Esophagus (tissue), 2 donors: ENCODE measurements around the gene PELI2. TPM values are rescaled to one million over a fixed set of nuclear protein-coding genes. Genes with fewer than 3 reads are reported as not detected.
A peak's percentile ranks its signal among the peaks of the same experiment; 100 is the strongest.

Experiments
- H3K27ac ChIP-seq, 2 donors: one replicate each; pipeline ENCODE4 v1.5.1; 2013; ENCODE audit warnings: low read depth in 2 of 2, mild to moderate bottlenecking in 2 of 2, inconsistent platforms in 1 of 2, low read length in 1 of 2, moderate library complexity in 1 of 2
- H3K27me3 ChIP-seq, 2 donors: one replicate each; pipeline ENCODE4 v1.6.1; 2013; ENCODE audit warnings: low read length in 2 of 2, control low read depth in 1 of 2, mild to moderate bottlenecking in 1 of 2; ENCODE audit not compliant: insufficient read depth in 2 of 2, control insufficient read depth in 1 of 2
- H3K36me3 ChIP-seq, 2 donors: one replicate each; pipeline ENCODE4 v1.6.1; 2013; ENCODE audit warnings: low read length in 1 of 2; ENCODE audit not compliant: control insufficient read depth in 2 of 2, insufficient read depth in 2 of 2
- H3K4me1 ChIP-seq, 2 donors: one replicate each; pipeline ENCODE4 v1.6.1; 2013; ENCODE audit warnings: low read length in 1 of 2; ENCODE audit not compliant: control insufficient read depth in 2 of 2, insufficient read depth in 2 of 2
- H3K4me3 ChIP-seq, 2 donors: one replicate each; pipeline ENCODE4 v1.5.1; 2013; ENCODE audit warnings: low read length in 2 of 2, mild to moderate bottlenecking in 2 of 2, low read depth in 1 of 2, moderate library complexity in 1 of 2
- H3K9me3 ChIP-seq, 2 donors: one replicate each; pipeline ENCODE4 v1.6.1; 2013; ENCODE audit warnings: mild to moderate bottlenecking in 2 of 2, low read depth in 1 of 2, low read length in 1 of 2, moderate library complexity in 1 of 2; ENCODE audit not compliant: control insufficient read depth in 2 of 2, insufficient read depth in 1 of 2
- WGBS, 2 donors: extraction: QIAGEN DNeasy Blood & Tissue Kit; methylation state at CpG; one replicate each; pipeline ENCODE4 v1.1.7; 2013; 5-methylcytosine and 5-hydroxymethylcytosine counted together
- polyA plus RNA-seq, 2 donors: library from polyadenylated mRNA; stranded (reverse); fragments of 200-250 nt; gene quantifications; one replicate each; pipeline ENCODE4 v1.2.3, GENCODE V29; 2013
- donor health status: healthy with polysubstance abuse.
- donor health status: Bipolar disorder and iron deficiency.

PELI2 gene
- polyA plus RNA-seq, 2 donors, result 0.86 to 1.4 TPM

DNA sequence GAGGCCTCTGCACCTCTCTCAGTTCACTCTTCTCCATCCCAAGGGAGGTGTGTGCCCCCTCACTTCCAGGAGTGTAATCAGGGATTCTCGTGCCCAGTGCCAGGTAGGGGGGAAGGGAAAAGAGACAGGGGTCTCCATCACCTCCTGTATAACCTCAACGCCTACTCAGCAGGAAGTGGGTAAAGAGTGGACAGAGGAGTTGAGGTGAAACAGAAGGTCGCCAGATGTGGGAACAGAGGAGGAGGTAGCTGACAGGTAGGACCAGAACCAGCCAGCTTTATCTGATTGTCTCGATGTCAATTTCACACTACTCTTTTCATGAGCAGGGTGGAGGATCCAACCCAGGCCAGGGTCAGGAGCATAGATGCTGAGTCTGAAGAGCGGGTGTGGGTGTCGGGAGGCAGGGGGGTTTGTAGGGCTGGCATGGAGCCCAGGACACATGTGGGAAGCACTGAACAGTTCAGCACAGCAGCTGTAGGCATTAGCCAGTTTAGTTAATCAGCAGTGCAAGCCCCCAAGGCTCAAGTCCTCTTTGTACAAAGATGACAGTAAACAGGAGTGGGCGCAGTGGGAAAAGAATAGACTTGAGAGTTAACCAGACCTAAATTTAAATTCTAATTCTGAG, 213.5 kb downstream of the PELI2 start:
- Histone ChIP-seq H3K27ac (no peak overlapping the region), H3K36me3 (no peaks in the 10 kb centered on the region), H3K4me1 (no peaks in the 10 kb centered on the region), H3K9me3 (no peaks in the 10 kb centered on the region), H3K27me3 (no peaks in the 10 kb centered on the region), H3K4me3 (no peak overlapping the region)
- 77 to 85% methylated on average over 7 of the region's 7 CpGs for WGBS, 2 donors

DNA sequence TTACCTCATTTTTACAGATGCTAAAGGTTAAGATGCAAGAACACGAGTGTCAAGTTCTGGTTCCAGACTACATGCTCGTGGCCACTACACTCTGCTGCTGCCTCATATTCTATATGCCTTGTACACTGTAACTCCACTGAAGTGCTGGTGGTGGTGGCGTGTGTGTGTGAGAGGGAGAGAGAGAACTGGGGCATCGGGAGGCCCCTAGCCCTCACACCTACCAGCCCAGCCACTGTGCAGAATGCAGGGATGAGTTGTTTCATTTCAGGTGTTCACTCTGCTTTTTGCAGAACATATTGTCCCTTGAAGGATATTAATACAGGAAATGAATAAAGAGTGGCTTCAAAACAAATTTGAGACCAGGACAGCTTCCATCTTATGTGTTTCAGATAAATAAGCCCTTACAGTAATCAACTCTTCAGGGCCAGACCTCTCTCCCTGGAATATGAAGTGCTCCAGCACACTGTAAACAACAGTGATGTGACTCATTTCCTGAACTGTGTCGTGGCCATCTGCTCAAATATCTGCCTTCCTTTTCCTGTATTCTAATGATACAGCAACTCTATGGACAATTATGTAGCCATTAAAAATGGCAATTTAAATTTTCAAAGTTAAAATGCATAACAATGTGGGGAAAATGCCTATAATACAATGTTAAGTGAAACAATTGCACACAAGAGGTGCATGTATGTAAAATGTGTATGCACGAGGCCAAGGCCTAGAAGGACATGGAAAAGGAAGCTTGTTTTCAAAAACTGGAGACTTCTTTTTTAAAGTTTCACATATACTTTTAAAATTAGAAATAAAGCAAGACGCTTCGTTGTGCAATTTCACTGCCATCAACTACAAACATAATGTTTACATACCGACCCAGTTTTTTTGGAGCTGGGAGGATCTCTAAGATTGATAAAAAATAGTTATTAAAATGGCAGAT, 215.4 kb downstream of the PELI2 start:
- peak overlapping the region in 1 of 2 donors; percentile 68 for H3K27ac ChIP-seq

GRCh38 chr14:56334458-56334857, 216.2 kb downstream of the PELI2 start:
- H3K36me3 ChIP-seq, result no peaks in the 10 kb centered on the region
- no peaks in the 10 kb centered on the region for H3K27me3 ChIP-seq
- WGBS, 2 donors, result 84 to 92% methylated on average over 1 of the region's 1 CpG
- H3K4me1 ChIP-seq, result no peaks in the 10 kb centered on the region
- H3K4me3 ChIP-seq, result no peak overlapping the region
- no peaks in the 10 kb centered on the region for H3K9me3 ChIP-seq
- no peak overlapping the region for H3K27ac ChIP-seq

More for the DNA sequence above, 215.4 kb downstream of the PELI2 start:
- Histone ChIP-seq H3K9me3 (no peaks in the 10 kb centered on the region), H3K27me3 (no peaks in the 10 kb centered on the region), H3K36me3 (no peaks in the 10 kb centered on the region), H3K4me3 (no peak overlapping the region), H3K4me1 (no peaks in the 10 kb centered on the region)
- 72 to 78% methylated on average over 9 of the region's 9 CpGs for WGBS, 2 donors

DNA sequence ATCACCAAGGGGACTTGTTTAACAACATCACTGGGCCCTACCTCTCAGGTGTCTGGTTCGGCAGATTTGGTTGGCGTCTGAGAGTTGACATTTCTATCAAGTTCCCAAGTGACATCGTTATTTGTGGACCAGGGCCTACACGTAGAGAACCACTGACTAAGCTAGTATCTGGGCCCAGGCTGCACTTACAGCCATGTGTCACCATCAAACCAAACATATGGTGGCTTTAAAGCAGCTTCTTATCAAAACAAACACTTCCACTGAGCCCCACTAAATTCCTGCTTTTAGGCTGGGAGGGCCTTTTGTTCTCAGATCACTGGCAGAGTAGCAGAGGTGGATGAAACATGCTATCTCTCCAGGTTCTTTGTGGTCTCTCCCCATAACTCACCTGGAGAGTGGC, 220.5 kb downstream of the PELI2 start:
- WGBS, 2 donors, result 92 to 93% methylated on average over 4 of the region's 4 CpGs
- H3K27me3 ChIP-seq, result no peaks in the 10 kb centered on the region
- no peaks in the 10 kb centered on the region for H3K4me1 ChIP-seq
- no peak overlapping the region for H3K4me3 ChIP-seq
- no peak overlapping the region for H3K27ac ChIP-seq
- H3K36me3 ChIP-seq, result no peaks in the 10 kb centered on the region
- no peaks in the 10 kb centered on the region for H3K9me3 ChIP-seq

DNA sequence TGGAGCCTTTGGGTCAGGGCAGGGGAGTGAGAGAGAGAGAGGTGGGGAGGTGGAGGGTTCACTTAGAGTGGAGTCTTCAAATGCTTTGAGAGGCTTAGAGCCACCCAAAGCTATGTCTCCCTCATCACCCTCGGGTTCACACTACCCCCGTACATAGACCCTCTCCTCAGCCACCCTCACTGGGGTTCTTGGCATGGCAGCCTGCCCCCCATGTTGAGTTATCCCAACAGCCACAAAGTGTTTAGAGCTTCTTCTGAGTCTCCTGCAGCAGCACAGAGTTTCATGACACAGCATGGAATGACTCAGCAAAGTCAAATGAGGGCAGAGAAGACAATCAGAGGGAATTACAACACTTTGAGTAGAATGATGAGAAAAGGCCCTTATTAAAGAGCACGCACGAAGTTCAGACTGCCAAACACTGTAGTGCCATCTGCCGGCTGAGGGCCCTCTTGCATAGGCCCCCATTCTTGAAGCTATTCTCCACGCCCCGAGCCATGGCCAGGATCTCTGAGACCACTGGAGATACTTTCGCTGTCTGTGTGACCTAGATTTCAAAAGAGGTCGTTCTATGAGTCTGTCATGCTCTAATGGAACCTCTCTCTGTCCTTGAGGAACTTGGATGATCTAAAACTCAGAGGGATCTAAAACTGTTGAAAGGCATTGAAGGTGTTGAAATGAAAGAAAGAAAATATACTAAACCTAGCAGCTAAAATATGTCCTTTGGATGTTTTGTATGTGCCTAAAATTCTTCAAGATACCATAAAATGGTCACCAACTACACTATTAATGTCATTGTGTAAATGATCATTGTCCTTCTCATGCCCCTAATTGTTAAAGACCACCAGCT, 221.9 kb downstream of the PELI2 start:
- no peaks in the 10 kb centered on the region for H3K27me3 ChIP-seq
- no peak overlapping the region for H3K4me3 ChIP-seq
- 38 to 46% methylated on average over 9 of the region's 9 CpGs for WGBS, 2 donors
- no peaks in the 10 kb centered on the region for H3K36me3 ChIP-seq
- H3K9me3 ChIP-seq, result no peaks in the 10 kb centered on the region
- no peaks in the 10 kb centered on the region for H3K4me1 ChIP-seq
- H3K27ac ChIP-seq, result no peak overlapping the region

GRCh38 chr14:56340932-56341331, 222.7 kb downstream of the PELI2 start:
- H3K9me3 ChIP-seq, result no peaks in the 10 kb centered on the region
- H3K4me3 ChIP-seq, result no peak overlapping the region
- no peak overlapping the region for H3K27ac ChIP-seq
- H3K36me3 ChIP-seq, result no peaks in the 10 kb centered on the region
- WGBS, 2 donors, result 73 to 81% methylated on average over 1 of the region's 1 CpG
- no peaks in the 10 kb centered on the region for H3K27me3 ChIP-seq
- H3K4me1 ChIP-seq, result no peaks in the 10 kb centered on the region

DNA sequence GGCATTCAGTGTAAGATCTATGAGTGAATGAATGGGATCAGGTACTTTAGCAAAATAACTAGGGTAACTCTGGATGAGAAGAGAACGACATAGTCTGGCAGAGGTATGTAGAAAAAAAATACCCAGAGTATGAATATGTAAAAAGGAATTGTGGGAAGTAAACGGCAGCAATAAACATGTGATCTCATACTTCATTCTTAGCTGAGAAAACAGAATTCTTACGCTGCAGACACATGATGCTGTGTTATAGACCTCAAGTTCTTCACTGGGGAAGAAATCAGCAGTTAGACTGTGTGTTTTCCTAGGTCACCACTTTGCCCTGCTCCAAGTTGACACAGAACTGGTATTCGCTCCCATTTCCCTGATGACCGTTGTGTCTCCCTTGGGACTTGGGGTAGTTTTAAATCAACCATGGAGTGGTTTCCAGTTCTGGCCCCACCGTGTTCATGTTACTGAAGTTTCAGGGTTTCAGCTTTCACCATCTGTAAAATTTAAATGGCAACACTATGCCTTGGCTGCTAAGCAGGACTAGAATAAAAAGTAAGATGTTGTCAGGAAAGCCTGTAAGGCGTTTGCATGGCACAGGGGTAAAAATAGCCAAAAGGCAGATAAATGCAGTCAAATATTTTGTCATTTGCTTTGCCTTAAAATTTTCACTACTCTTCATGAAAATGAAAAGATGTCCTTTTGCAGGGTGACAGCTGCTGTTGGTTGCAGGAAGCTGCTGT, 223.7 kb downstream of the PELI2 start:
- H3K36me3 ChIP-seq, result no peaks in the 10 kb centered on the region
- no peak overlapping the region for H3K4me3 ChIP-seq
- H3K27me3 ChIP-seq, result no peaks in the 10 kb centered on the region
- H3K27ac ChIP-seq, result peak overlapping the region in 1 of 2 donors; percentile 22
- WGBS, 2 donors, result 50 to 56% methylated on average over 7 of the region's 7 CpGs
- no peaks in the 10 kb centered on the region for H3K9me3 ChIP-seq
- no peaks in the 10 kb centered on the region for H3K4me1 ChIP-seq

DNA sequence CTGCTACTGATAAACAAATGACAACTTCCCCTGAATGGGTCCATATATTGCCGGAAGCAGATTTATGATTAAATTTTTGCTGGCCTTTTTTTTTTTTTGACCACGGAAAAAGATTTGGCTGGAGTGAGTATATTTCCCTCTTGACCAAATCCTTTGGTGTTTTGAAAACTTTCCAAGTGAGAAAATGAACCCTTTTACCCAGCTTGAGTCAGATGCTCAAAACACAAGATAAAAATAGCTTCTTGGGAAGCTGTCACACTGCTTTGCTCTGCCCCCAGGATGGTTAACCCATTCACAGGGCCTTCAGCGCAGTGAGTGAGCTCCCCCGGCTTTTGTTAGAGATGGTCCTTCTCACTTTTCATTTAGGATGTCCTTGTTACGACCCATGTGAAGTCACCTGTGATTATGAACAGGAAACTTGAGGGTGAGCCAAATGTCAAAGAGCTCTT, 224.3 kb downstream of the PELI2 start:
- Histone ChIP-seq H3K27ac (no peak overlapping the region), H3K9me3 (no peaks in the 10 kb centered on the region), H3K27me3 (no peaks in the 10 kb centered on the region), H3K4me1 (no peaks in the 10 kb centered on the region), H3K36me3 (no peaks in the 10 kb centered on the region), H3K4me3 (no peak overlapping the region)
- 47 to 61% methylated on average over 5 of the region's 5 CpGs for WGBS, 2 donors

DNA sequence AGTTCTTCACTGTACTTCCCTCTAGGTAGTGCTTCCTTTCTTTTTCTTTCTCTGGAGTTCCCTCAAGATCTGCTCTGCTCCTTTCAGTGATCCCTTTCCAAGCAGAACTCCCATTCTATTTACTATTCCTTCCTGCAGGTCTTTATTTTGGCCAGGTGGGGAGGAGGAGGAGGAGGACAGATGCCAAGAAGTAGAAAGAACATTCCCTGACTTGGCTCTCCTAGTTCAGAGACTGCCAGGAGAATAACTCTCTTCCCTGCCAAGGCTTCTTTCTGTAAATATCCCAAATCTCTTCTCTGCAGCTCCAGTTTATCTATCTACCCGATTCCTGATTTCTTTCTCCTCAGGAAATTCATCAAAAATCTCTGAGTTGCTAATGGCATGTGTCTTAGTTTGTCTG, 231.7 kb downstream of the PELI2 start:
- Histone ChIP-seq H3K36me3 (no peaks in the 10 kb centered on the region), H3K4me1 (no peaks in the 10 kb centered on the region), H3K4me3 (no peak overlapping the region), H3K27ac (no peak overlapping the region), H3K27me3 (no peaks in the 10 kb centered on the region), H3K9me3 (no peaks in the 10 kb centered on the region)
- 37 to 52% methylated on average over 1 of the region's 1 CpG for WGBS, 2 donors
